GM23338 (cell line): Measurements from ENCODE around the gene USP51. TPM values are rescaled to one million over a fixed set of nuclear protein-coding genes. Genes with fewer than 3 reads are reported as not detected.

Source experiments
- ATAC-seq: fragments of 200-7000 bp; cut with Tn5 transposase; 3 replicates; pipeline ENCODE4 v1.9.1; 2020
- DNase-seq: peaks from one replicate; pipeline ENCODE4 v3.0.0-alpha.2; 2015; ENCODE audit warnings: low spot score
- H2AFZ ChIP-seq: fragments of 200-600 bp; sonication (generic); 2 replicates; pipeline ENCODE4 v1.8.0; 2016; ENCODE audit warnings: antibody characterized with exemption, mild to moderate bottlenecking, moderate library complexity
- H3F3A ChIP-seq: fragments of 200-600 bp; sonication (generic); replicated peaks from 2 replicates; pipeline ENCODE4 v1.8.0; 2017; ENCODE audit warnings: antibody characterized with exemption, mixed run types, low read depth
- H3K27ac ChIP-seq: fragments of 200-600 bp; sonication (generic); 2 replicates; pipeline ENCODE4 v1.6.1; 2016; ENCODE audit warnings: low read depth
- H3K27me3 ChIP-seq: fragments of 200-600 bp; sonication (generic); 2 replicates; pipeline ENCODE4 v1.8.0; 2016; ENCODE audit warnings: mild to moderate bottlenecking, mixed run types, moderate library complexity; ENCODE audit not compliant: insufficient read depth
- H3K36me3 ChIP-seq: fragments of 200-600 bp; sonication (generic); 2 replicates; pipeline ENCODE4 v1.8.0; 2016; ENCODE audit warnings: mild to moderate bottlenecking; ENCODE audit not compliant: insufficient read depth
- H3K4me1 ChIP-seq: fragments of 200-600 bp; sonication (generic); 2 replicates; pipeline ENCODE4 v1.8.0; 2016; ENCODE audit warnings: mild to moderate bottlenecking, moderate library complexity; ENCODE audit not compliant: insufficient read depth
- H3K4me2 ChIP-seq: fragments of 200-600 bp; sonication (generic); 2 replicates; pipeline ENCODE4 v1.7.1; 2017; ENCODE audit warnings: mixed run types
- H3K4me3 ChIP-seq: fragments of 200-600 bp; sonication (generic); 2 replicates; pipeline ENCODE4 v1.6.1; 2016; ENCODE audit warnings: mixed run types
- H3K79me2 ChIP-seq: fragments of 200-600 bp; sonication (generic); replicated peaks from 2 replicates; pipeline ENCODE4 v1.8.0; 2017; ENCODE audit warnings: mild to moderate bottlenecking; ENCODE audit not compliant: insufficient read depth
- H3K9me2 ChIP-seq: fragments of 200-600 bp; sonication (generic); 2 replicates; pipeline ENCODE4 v1.8.0; 2017; ENCODE audit not compliant: insufficient read depth
- H4K20me1 ChIP-seq: fragments of 200-600 bp; sonication (generic); replicated peaks from 2 replicates; pipeline ENCODE4 v1.8.0; 2017; ENCODE audit warnings: mild to moderate bottlenecking; ENCODE audit not compliant: insufficient read depth
- H3K27ac Mint-ChIP-seq: 2 replicates; pipeline ENCODE4 v1.8.0; 2020; ENCODE audit warnings: inconsistent platforms, mild to moderate bottlenecking, moderate library complexity, mixed read lengths
- H3K27me3 Mint-ChIP-seq: 3 replicates; pipeline ENCODE4 v1.8.0; 2022; ENCODE audit warnings: low read depth, mild to moderate bottlenecking, moderate library complexity, mixed read lengths, inconsistent platforms; ENCODE audit not compliant: insufficient read depth, poor library complexity
- H3K36me3 Mint-ChIP-seq: 3 replicates; pipeline ENCODE4 v1.8.0; 2021; ENCODE audit warnings: low read depth, mild to moderate bottlenecking, inconsistent platforms, moderate library complexity, mixed read lengths
- H3K4me1 Mint-ChIP-seq: 3 replicates; pipeline ENCODE4 v1.8.0; 2020; ENCODE audit warnings: mild to moderate bottlenecking, inconsistent platforms, mixed read lengths
- H3K4me3 Mint-ChIP-seq: 3 replicates; pipeline ENCODE4 v1.8.0; 2021; ENCODE audit warnings: moderate library complexity, mild to moderate bottlenecking, inconsistent platforms, mixed read lengths
- H3K9me3 Mint-ChIP-seq: 3 replicates; pipeline ENCODE4 v1.8.0; 2020; ENCODE audit warnings: moderate library complexity, mild to moderate bottlenecking, inconsistent platforms, mixed read lengths
- CREB1 ChIP-seq: fragments of 250-450 bp; sonication (Bioruptor Pico); IDR thresholded peaks from 2 replicates; pipeline ENCODE4 v1.5.0; 2020; ENCODE audit warnings: low read depth, mild to moderate bottlenecking, moderate library complexity
- EZH2 ChIP-seq: fragments of 200-600 bp; sonication (generic); IDR thresholded peaks from one replicate; pipeline ENCODE4 v1.8.0; 2017; ENCODE audit warnings: antibody characterized with exemption, mild to moderate bottlenecking, low read depth; ENCODE audit not compliant: unreplicated experiment
- EZH2phosphoT487 ChIP-seq: fragments of 200-600 bp; sonication (generic); IDR thresholded peaks from one replicate; pipeline ENCODE4 v1.8.1; 2018; ENCODE audit warnings: antibody characterized with exemption; ENCODE audit not compliant: unreplicated experiment
- JUNB ChIP-seq: IDR thresholded peaks from one replicate; pipeline ENCODE4 v1.6.1; 2016; ENCODE audit warnings: antibody characterized with exemption; ENCODE audit not compliant: unreplicated experiment
- NANOG ChIP-seq: IDR thresholded peaks from 2 replicates; pipeline ENCODE4 v1.6.1; 2016; ENCODE audit warnings: antibody characterized with exemption, borderline replicate concordance
- POLR2AphosphoS5 ChIP-seq: IDR thresholded peaks from 2 replicates; pipeline ENCODE4 v1.6.1; 2016; ENCODE audit warnings: antibody characterized with exemption, low read depth
- STAT1 ChIP-seq: IDR thresholded peaks from one replicate; pipeline ENCODE4 v1.6.1; 2016; ENCODE audit warnings: antibody characterized with exemption; ENCODE audit not compliant: unreplicated experiment
- ZNF114 ChIP-seq: fragments of 250-450 bp; sonication (Bioruptor Pico); IDR thresholded peaks from 2 replicates; pipeline ENCODE4 v1.5.0; 2020; ENCODE audit warnings: mild to moderate bottlenecking, moderate library complexity
- ZNF331 ChIP-seq: fragments of 250-450 bp; sonication (Bioruptor Pico); IDR thresholded peaks from 2 replicates; pipeline ENCODE4 v1.5.0; 2020; ENCODE audit warnings: low read depth, mild to moderate bottlenecking, moderate library complexity
- polyA plus RNA-seq: library from polyadenylated mRNA; unstranded; fragments of >200 nt; fragmentation: Nextera tagmentation; extraction: Ambion mirVana; gene quantifications from 2 replicates; pipeline ENCODE4 v1.2.1, GENCODE V29; 2016
- total RNA-seq: library from RNA; depleted of rRNA; stranded (reverse); fragments of >200 nt; shearing (Covaris generic); gene quantifications from 2 replicates; pipeline ENCODE4 v1.2.3, GENCODE V29; 2014
- TF ChIP-seq, protein P1 (sequence below): IDR thresholded peaks from 2 replicates; pipeline ENCODE4 v1.6.1; 2016; ENCODE audit warnings: antibody characterized with exemption
- TF ChIP-seq, protein P2 (sequence below): IDR thresholded peaks from one replicate; pipeline ENCODE4 v1.6.1; 2018; ENCODE audit warnings: antibody characterized with exemption; ENCODE audit not compliant: unreplicated experiment
- TF ChIP-seq, protein P3 (sequence below): fragments of 250-450 bp; sonication (Bioruptor Pico); IDR thresholded peaks from 2 replicates; pipeline ENCODE4 v1.5.0; 2020; ENCODE audit warnings: mild to moderate bottlenecking, moderate library complexity
- TF ChIP-seq, protein P4 (sequence below), 2 experiments: fragments of 200-600 bp in 1 of 2; sonication (generic) in 1 of 2; conservative IDR thresholded peaks; 2 replicates each; pipeline versions ENCODE4 v1.5.1 to v1.6.1; 2016 to 2017; ENCODE audit warnings: antibody characterized with exemption in 2 of 2, low read depth in 2 of 2, mild to moderate bottlenecking in 2 of 2, moderate library complexity in 1 of 2

The USP51 gene
- total and polyA plus RNA-seq, 2 experiments from 2014 or later: 3.5 to 5.5 TPM

DNA sequence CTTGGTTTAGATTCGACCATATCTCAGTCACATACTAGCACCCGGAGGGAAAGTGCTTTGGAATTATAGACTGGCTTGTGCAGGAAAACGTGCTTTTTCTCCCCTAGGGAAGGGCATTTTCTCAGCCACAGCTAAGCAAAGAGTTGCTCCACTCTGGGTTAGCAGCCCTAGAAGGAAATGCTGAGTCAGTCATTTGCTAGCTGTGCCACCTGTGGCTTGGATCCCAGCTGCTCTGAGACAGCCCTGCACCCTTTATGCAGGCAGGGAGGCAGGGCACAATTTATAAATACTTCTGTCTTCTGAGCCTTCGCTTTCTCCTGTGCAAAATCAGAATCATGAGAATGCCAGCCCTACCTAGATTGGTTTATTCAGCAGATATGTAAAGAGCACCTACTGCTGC, 1.3 kb upstream of the USP51 start:
- Mint-ChIP-seq H3K9me3 (no peaks in the 10 kb centered on the region), H3K27me3 (no peaks in the 10 kb centered on the region), H3K36me3 (peaks cover 9% of the 10 kb centered on the region), H3K4me3 (peak overlapping the region; percentile 97; the same call in 1 of the 3 replicates), H3K4me1 (peaks cover 8% of the 10 kb centered on the region; the same call in 1 of the 3 replicates), H3K27ac (no peak overlapping the region)
- Histone ChIP-seq H3K27me3 (no peaks in the 10 kb centered on the region), H3K4me1 (0 out of 2 replicates have a peak, but pooled peaks cover 6% of the 10 kb centered on the region), H3F3A (no peaks in the 10 kb centered on the region), H4K20me1 (no peaks in the 10 kb centered on the region), H3K4me3 (no peak overlapping the region), H3K79me2 (no peaks in the 10 kb centered on the region), H2AFZ (no peak overlapping the region), H3K4me2 (0 out of 2 replicates have a peak overlapping the region, but pooled peaks have one; percentile 80), H3K27ac (no peak overlapping the region), H3K36me3 (no peaks in the 10 kb centered on the region), H3K9me2 (no peaks in the 10 kb centered on the region)
- DNase-seq: no peak
- TF ChIP-seq EZH2: no peak
- TF ChIP-seq POLR2AphosphoS5: no peak
- TF ChIP-seq, protein P1, sequence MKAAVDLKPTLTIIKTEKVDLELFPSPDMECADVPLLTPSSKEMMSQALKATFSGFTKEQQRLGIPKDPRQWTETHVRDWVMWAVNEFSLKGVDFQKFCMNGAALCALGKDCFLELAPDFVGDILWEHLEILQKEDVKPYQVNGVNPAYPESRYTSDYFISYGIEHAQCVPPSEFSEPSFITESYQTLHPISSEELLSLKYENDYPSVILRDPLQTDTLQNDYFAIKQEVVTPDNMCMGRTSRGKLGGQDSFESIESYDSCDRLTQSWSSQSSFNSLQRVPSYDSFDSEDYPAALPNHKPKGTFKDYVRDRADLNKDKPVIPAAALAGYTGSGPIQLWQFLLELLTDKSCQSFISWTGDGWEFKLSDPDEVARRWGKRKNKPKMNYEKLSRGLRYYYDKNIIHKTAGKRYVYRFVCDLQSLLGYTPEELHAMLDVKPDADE: no peak
- TF ChIP-seq STAT1: no peak
- TF ChIP-seq, protein P2, sequence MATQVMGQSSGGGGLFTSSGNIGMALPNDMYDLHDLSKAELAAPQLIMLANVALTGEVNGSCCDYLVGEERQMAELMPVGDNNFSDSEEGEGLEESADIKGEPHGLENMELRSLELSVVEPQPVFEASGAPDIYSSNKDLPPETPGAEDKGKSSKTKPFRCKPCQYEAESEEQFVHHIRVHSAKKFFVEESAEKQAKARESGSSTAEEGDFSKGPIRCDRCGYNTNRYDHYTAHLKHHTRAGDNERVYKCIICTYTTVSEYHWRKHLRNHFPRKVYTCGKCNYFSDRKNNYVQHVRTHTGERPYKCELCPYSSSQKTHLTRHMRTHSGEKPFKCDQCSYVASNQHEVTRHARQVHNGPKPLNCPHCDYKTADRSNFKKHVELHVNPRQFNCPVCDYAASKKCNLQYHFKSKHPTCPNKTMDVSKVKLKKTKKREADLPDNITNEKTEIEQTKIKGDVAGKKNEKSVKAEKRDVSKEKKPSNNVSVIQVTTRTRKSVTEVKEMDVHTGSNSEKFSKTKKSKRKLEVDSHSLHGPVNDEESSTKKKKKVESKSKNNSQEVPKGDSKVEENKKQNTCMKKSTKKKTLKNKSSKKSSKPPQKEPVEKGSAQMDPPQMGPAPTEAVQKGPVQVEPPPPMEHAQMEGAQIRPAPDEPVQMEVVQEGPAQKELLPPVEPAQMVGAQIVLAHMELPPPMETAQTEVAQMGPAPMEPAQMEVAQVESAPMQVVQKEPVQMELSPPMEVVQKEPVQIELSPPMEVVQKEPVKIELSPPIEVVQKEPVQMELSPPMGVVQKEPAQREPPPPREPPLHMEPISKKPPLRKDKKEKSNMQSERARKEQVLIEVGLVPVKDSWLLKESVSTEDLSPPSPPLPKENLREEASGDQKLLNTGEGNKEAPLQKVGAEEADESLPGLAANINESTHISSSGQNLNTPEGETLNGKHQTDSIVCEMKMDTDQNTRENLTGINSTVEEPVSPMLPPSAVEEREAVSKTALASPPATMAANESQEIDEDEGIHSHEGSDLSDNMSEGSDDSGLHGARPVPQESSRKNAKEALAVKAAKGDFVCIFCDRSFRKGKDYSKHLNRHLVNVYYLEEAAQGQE: no peak
- TF ChIP-seq, protein P3, sequence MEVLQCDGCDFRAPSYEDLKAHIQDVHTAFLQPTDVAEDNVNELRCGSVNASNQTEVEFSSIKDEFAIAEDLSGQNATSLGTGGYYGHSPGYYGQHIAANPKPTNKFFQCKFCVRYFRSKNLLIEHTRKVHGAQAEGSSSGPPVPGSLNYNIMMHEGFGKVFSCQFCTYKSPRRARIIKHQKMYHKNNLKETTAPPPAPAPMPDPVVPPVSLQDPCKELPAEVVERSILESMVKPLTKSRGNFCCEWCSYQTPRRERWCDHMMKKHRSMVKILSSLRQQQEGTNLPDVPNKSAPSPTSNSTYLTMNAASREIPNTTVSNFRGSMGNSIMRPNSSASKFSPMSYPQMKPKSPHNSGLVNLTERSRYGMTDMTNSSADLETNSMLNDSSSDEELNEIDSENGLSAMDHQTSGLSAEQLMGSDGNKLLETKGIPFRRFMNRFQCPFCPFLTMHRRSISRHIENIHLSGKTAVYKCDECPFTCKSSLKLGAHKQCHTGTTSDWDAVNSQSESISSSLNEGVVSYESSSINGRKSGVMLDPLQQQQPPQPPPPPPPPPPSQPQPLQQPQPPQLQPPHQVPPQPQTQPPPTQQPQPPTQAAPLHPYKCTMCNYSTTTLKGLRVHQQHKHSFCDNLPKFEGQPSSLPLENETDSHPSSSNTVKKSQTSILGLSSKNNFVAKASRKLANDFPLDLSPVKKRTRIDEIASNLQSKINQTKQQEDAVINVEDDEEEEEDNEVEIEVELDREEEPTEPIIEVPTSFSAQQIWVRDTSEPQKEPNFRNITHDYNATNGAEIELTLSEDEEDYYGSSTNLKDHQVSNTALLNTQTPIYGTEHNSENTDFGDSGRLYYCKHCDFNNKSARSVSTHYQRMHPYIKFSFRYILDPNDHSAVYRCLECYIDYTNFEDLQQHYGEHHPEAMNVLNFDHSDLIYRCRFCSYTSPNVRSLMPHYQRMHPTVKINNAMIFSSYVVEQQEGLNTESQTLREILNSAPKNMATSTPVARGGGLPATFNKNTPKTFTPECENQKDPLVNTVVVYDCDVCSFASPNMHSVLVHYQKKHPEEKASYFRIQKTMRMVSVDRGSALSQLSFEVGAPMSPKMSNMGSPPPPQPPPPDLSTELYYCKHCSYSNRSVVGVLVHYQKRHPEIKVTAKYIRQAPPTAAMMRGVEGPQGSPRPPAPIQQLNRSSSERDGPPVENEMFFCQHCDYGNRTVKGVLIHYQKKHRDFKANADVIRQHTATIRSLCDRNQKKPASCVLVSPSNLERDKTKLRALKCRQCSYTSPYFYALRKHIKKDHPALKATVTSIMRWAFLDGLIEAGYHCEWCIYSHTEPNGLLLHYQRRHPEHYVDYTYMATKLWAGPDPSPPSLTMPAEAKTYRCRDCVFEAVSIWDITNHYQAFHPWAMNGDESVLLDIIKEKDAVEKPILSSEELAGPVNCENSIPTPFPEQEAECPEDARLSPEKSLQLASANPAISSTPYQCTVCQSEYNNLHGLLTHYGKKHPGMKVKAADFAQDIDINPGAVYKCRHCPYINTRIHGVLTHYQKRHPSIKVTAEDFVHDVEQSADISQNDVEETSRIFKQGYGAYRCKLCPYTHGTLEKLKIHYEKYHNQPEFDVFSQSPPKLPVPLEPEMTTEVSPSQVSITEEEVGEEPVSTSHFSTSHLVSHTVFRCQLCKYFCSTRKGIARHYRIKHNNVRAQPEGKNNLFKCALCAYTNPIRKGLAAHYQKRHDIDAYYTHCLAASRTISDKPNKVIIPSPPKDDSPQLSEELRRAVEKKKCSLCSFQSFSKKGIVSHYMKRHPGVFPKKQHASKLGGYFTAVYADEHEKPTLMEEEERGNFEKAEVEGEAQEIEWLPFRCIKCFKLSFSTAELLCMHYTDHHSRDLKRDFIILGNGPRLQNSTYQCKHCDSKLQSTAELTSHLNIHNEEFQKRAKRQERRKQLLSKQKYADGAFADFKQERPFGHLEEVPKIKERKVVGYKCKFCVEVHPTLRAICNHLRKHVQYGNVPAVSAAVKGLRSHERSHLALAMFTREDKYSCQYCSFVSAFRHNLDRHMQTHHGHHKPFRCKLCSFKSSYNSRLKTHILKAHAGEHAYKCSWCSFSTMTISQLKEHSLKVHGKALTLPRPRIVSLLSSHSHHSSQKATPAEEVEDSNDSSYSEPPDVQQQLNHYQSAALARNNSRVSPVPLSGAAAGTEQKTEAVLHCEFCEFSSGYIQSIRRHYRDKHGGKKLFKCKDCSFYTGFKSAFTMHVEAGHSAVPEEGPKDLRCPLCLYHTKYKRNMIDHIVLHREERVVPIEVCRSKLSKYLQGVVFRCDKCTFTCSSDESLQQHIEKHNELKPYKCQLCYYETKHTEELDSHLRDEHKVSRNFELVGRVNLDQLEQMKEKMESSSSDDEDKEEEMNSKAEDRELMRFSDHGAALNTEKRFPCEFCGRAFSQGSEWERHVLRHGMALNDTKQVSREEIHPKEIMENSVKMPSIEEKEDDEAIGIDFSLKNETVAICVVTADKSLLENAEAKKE: no peak
- TF ChIP-seq ZNF331: no peak
- no peak for TF ChIP-seq ZNF114 (CRISPR knock-in tag)
- TF ChIP-seq JUNB: no peak
- TF ChIP-seq NANOG: no peak
- no peak for TF ChIP-seq CREB1 (CRISPR knock-in tag)
- TF ChIP-seq, protein P4, sequence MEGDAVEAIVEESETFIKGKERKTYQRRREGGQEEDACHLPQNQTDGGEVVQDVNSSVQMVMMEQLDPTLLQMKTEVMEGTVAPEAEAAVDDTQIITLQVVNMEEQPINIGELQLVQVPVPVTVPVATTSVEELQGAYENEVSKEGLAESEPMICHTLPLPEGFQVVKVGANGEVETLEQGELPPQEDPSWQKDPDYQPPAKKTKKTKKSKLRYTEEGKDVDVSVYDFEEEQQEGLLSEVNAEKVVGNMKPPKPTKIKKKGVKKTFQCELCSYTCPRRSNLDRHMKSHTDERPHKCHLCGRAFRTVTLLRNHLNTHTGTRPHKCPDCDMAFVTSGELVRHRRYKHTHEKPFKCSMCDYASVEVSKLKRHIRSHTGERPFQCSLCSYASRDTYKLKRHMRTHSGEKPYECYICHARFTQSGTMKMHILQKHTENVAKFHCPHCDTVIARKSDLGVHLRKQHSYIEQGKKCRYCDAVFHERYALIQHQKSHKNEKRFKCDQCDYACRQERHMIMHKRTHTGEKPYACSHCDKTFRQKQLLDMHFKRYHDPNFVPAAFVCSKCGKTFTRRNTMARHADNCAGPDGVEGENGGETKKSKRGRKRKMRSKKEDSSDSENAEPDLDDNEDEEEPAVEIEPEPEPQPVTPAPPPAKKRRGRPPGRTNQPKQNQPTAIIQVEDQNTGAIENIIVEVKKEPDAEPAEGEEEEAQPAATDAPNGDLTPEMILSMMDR (conservative IDR thresholded peaks at IDR 0.05; ENCODE audit: low read depth in 2 of 2): no peak
- TF ChIP-seq EZH2phosphoT487: no peak
- ATAC-seq: no peak
